ENCODE data around the gene CHST9. TPM values are rescaled to one million over a fixed set of nuclear protein-coding genes. Genes with fewer than 3 reads are reported as not detected.

The CHST9 gene
- polyA plus RNA-seq, 1 donor (not counting 4 experiments of a cell fraction or from before 2014, with no cell fraction given): 0.07 TPM

- dilution Hi-C loops (cut with MboI; ENCODE audit: extremely low pct_ligation_motif_present, low sequenced_read_pairs): no loop called here
- no peak for TF ChIP-seq CTCF (optimal IDR thresholded peaks at IDR 0.05 in 1 of 3, IDR thresholded peaks at IDR 0.05 in 1 of 3, conservative IDR thresholded peaks at IDR 0.05 in 1 of 3; ENCODE audit: extremely low read depth in 1 of 3, insufficient read depth in 2 of 3, low read length in 3 of 3)
- no peak for TF ChIP-seq EZH2 (IDR thresholded peaks at IDR 0.05; ENCODE audit: low read length)
- no peak overlapping the region for H3K4me3 ChIP-seq (ENCODE audit: control insufficient read depth in 2 of 3, extremely low read depth in 1 of 3, insufficient read depth in 2 of 3, low read depth in 1 of 3, low read length in 3 of 3)
- FAIRE-seq (no peak), DNase-seq (ENCODE audit: low read depth, low spot score) (no peak)
- no peaks in the 10 kb centered on the region for H3K4me1 ChIP-seq (ENCODE audit: control insufficient read depth, extremely low read depth, insufficient read depth, low read length)
- H3K36me3 ChIP-seq (ENCODE audit: control insufficient read depth in 2 of 2, extremely low read depth in 1 of 2, insufficient read depth in 2 of 2, low read length in 2 of 2): no peaks in the 10 kb centered on the region
- no peaks in the 10 kb centered on the region for H3K9me1 ChIP-seq (ENCODE audit: control insufficient read depth, extremely low read depth, insufficient read depth, low read length)
- H3K27ac ChIP-seq (ENCODE audit: control insufficient read depth, insufficient read depth, low read length): no peak overlapping the region
- H3K79me2 ChIP-seq (ENCODE audit: control insufficient read depth, insufficient read depth, low read length): no peaks in the 10 kb centered on the region
- no peak overlapping the region for H3K9ac ChIP-seq (ENCODE audit: control insufficient read depth, extremely low read depth, insufficient read depth, low read length)
- H4K20me1 ChIP-seq (ENCODE audit: control insufficient read depth, extremely low read depth, insufficient read depth, low read length): no peaks in the 10 kb centered on the region
- H3K27me3 ChIP-seq (ENCODE audit: control insufficient read depth, extremely low read depth, insufficient read depth, low read length): no peaks in the 10 kb centered on the region
- no peak overlapping the region for H2AFZ ChIP-seq (ENCODE audit: control insufficient read depth, low read length)
- no peak overlapping the region for H3K4me2 ChIP-seq (ENCODE audit: control insufficient read depth, extremely low read depth, insufficient read depth, low read depth, low read length)
- H3K9me3 ChIP-seq (ENCODE audit: control insufficient read depth, low read depth, low read length): no peaks in the 10 kb centered on the region
These were observed 296.8 kb downstream of the CHST9 start for GRCh38 chr18:26888259-26888658.

GRCh38 chr18:26875040-26875654, 310.0 kb downstream of the CHST9 start:
- dilution Hi-C loops (cut with MboI; ENCODE audit: extremely low pct_ligation_motif_present, low sequenced_read_pairs): no loop called here
- H3K27ac ChIP-seq (ENCODE audit: control insufficient read depth, insufficient read depth, low read length): no peak overlapping the region
- FAIRE-seq: no peak
- no peaks in the 10 kb centered on the region for H4K20me1 ChIP-seq (ENCODE audit: control insufficient read depth, extremely low read depth, insufficient read depth, low read length)
- no peak overlapping the region for H3K4me3 ChIP-seq (ENCODE audit: control insufficient read depth in 2 of 3, extremely low read depth in 1 of 3, insufficient read depth in 2 of 3, low read depth in 1 of 3, low read length in 3 of 3)
- no peak overlapping the region for H2AFZ ChIP-seq (ENCODE audit: control insufficient read depth, low read length)
- H3K9me3 ChIP-seq (ENCODE audit: control insufficient read depth, low read depth, low read length): no peaks in the 10 kb centered on the region
- no peaks in the 10 kb centered on the region for H3K36me3 ChIP-seq (ENCODE audit: control insufficient read depth in 2 of 2, extremely low read depth in 1 of 2, insufficient read depth in 2 of 2, low read length in 2 of 2)
- H3K4me2 ChIP-seq (ENCODE audit: control insufficient read depth, extremely low read depth, insufficient read depth, low read depth, low read length): no peak overlapping the region
- H3K27me3 ChIP-seq (ENCODE audit: control insufficient read depth, extremely low read depth, insufficient read depth, low read length): no peaks in the 10 kb centered on the region
- H3K9ac ChIP-seq (ENCODE audit: control insufficient read depth, extremely low read depth, insufficient read depth, low read length): no peak overlapping the region
- H3K79me2 ChIP-seq (ENCODE audit: control insufficient read depth, insufficient read depth, low read length): no peaks in the 10 kb centered on the region
- no peaks in the 10 kb centered on the region for H3K9me1 ChIP-seq (ENCODE audit: control insufficient read depth, extremely low read depth, insufficient read depth, low read length)
- TF ChIP-seq CTCF (optimal IDR thresholded peaks at IDR 0.05 in 1 of 3, IDR thresholded peaks at IDR 0.05 in 1 of 3, conservative IDR thresholded peaks at IDR 0.05 in 1 of 3; ENCODE audit: extremely low read depth in 1 of 3, insufficient read depth in 2 of 3, low read length in 3 of 3): no peak
- no peaks in the 10 kb centered on the region for H3K4me1 ChIP-seq (ENCODE audit: control insufficient read depth, extremely low read depth, insufficient read depth, low read length)
- DNase-seq (ENCODE audit: low read depth, low spot score): no peak

Data from keratinocyte (primary cell).